CD4-positive, alpha-beta memory T cell (primary cell): ENCODE measurements around the gene NDUFB10. TPM values are rescaled to one million over a fixed set of nuclear protein-coding genes. Genes with fewer than 3 reads are reported as not detected.

Experiments
- CTCF ChIA-PET: fragments of 350-600 bp; sonication (Branson Sonifier 250); formaldehyde crosslinking; loops from one replicate; lab custom pipeline; 2021; ENCODE audit warnings: inconsistent platforms; ENCODE audit not compliant: partially characterized antibody; lab: Charles Lee
- POLR2A ChIA-PET: fragments of 350-600 bp; sonication (Branson Sonifier 250); formaldehyde crosslinking; loops from one replicate; lab custom pipeline; 2021; ENCODE audit not compliant: partially characterized antibody; lab: Charles Lee
- DNase-seq, 5 donors: peaks; one replicate each; pipeline versions ENCODE4 v3.0.0 to v3.0.0-alpha.2; 2020 to 2022; ENCODE audit warnings: mixed read lengths in 1 of 5
- H3K27ac ChIP-seq: one replicate; pipeline ENCODE4 v1.7.0; 2013; ENCODE audit warnings: low read depth, low read length
- H3K27me3 ChIP-seq: 2 replicates; pipeline ENCODE4 v1.7.0; 2013; ENCODE audit warnings: mild to moderate bottlenecking, low read length, moderate library complexity; ENCODE audit not compliant: insufficient read depth
- H3K36me3 ChIP-seq: 2 replicates; pipeline ENCODE4 v1.7.0; 2013; ENCODE audit warnings: mild to moderate bottlenecking, low read length, moderate library complexity; ENCODE audit not compliant: insufficient read depth
- H3K4me1 ChIP-seq: 2 replicates; pipeline ENCODE4 v1.7.0; 2013; ENCODE audit warnings: mild to moderate bottlenecking, low read length, moderate library complexity; ENCODE audit not compliant: insufficient read depth
- H3K4me3 ChIP-seq, 2 donors: one replicate each; pipeline ENCODE4 v1.7.0; 2013; ENCODE audit warnings: low read length in 2 of 2, mild to moderate bottlenecking in 1 of 2
- H3K9me3 ChIP-seq, 2 donors: one replicate each; pipeline ENCODE4 v1.7.0; 2013; ENCODE audit warnings: low read length in 2 of 2, control low read depth in 1 of 2; ENCODE audit not compliant: control insufficient read depth in 1 of 2
- H3K27ac Mint-ChIP-seq, 7 donors: one replicate each; pipeline ENCODE4 v1.8.0; 2020 to 2021; ENCODE audit warnings: mixed read lengths in 7 of 7, mild to moderate bottlenecking in 6 of 7, inconsistent platforms in 3 of 7, moderate library complexity in 3 of 7
- H3K27me3 Mint-ChIP-seq, 2 donors: one replicate each; pipeline ENCODE4 v1.8.0; 2020 to 2021; ENCODE audit warnings: mixed read lengths in 2 of 2
- H3K36me3 Mint-ChIP-seq, 2 donors: one replicate each; pipeline ENCODE4 v1.8.0; 2020 to 2021; ENCODE audit warnings: mixed read lengths in 2 of 2, inconsistent platforms in 1 of 2, mild to moderate bottlenecking in 1 of 2
- H3K4me1 Mint-ChIP-seq, 4 donors: one replicate each; pipeline ENCODE4 v1.8.0; 2020 to 2021; ENCODE audit warnings: mixed read lengths in 4 of 4, mild to moderate bottlenecking in 1 of 4
- H3K4me3 Mint-ChIP-seq, 8 donors: one replicate each; pipeline ENCODE4 v1.8.0; 2020 to 2021; ENCODE audit warnings: mixed read lengths in 8 of 8, mild to moderate bottlenecking in 7 of 8, moderate library complexity in 6 of 8, inconsistent platforms in 3 of 8
- H3K9me3 Mint-ChIP-seq, 8 donors: one replicate each; pipeline ENCODE4 v1.8.0; 2020 to 2021; ENCODE audit warnings: mixed read lengths in 8 of 8, mild to moderate bottlenecking in 5 of 8, inconsistent platforms in 3 of 8, moderate library complexity in 1 of 8
- intact Hi-C: fragments of 100-400 bp; cut with micrococcal nuclease; formaldehyde crosslinking; loops from one replicate; pipeline ENCODE4 v1.15.1; 2023
- polyA plus RNA-seq, 2 donors: library from polyadenylated mRNA; unstranded; fragments of 300-500 nt; fragmentation: Illumina TruSeq; gene quantifications; one replicate each; pipeline ENCODE4 v1.2.3, GENCODE V29; 2021
- total RNA-seq, 2 experiments: library from RNA; stranded (reverse); gene quantifications; one replicate each; pipeline ENCODE4 v1.2.3, GENCODE V29; 2021

Gene NDUFB10
- total and polyA plus RNA-seq, 4 experiments from 2014 or later, result 76.5 to 223 (median 146) TPM

DNA sequence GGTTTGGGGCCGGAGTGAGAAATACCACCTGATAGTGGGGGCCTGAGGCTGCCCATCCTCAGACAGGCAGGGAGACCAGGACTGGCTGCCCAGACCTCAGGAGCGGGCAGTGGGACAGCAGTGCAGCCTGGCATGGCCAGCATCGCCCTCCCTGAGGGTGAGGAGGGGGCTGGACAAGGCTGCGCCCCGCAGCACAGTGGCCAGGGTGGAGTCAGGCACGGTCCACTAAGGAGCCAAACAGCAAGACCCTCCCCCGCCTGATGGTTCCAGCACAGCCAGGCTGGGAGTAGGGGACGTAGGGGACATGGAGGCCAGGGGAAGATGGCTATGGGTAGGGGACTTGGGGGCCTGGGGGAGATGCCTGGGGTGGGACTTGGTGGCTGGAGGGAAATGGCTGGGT lies 47.0 kb downstream of the NDUFB10 start:
- H3K36me3 ChIP-seq, result peaks cover 22% of the 10 kb centered on the region
- H3K27me3 ChIP-seq, result no peaks in the 10 kb centered on the region
- no peak overlapping the region for H3K27ac ChIP-seq
- ChIA-PET CTCF (interaction anchor here (4.9 kb wide), 1 partner anchor 134 kb away, joined by 44 read pairs; no protein-coding TSS in a partner anchor), POLR2A (interaction anchor here (3.8 kb wide), 1 partner anchor 13 kb away, joined by 25 read pairs; no protein-coding TSS in a partner anchor)
- Mint-ChIP-seq H3K27ac (peak overlapping the region in 3 of 7 donors; percentile 38 to 57 (median 57)), H3K36me3 (peaks cover 0 to 13% of the 10 kb centered on the region in 2 donors), H3K9me3 (no peaks in the 10 kb centered on the region), H3K27me3 (no peaks in the 10 kb centered on the region), H3K4me3 (peak overlapping the region in 1 of 8 donors; percentile 57), H3K4me1 (peaks cover 23 to 53% (median 34%) of the 10 kb centered on the region in 4 donors)
- peaks cover 51% of the 10 kb centered on the region for H3K4me1 ChIP-seq
- DNase-seq, result no peak
- H3K9me3 ChIP-seq, result no peaks in the 10 kb centered on the region
- no peak overlapping the region for H3K4me3 ChIP-seq
- intact Hi-C loops, result loop anchor here (5.0 kb wide), 1 partner anchor 41 kb away; the partner anchor contains the start of genes NTHL1 and TSC2

- H3K27me3 ChIP-seq, result no peaks in the 10 kb centered on the region
- ChIA-PET CTCF (interaction anchor here (1.7 to 2.0 kb wide), 2 partner anchors 15 to 133 kb away, joined by 6 to 11 read pairs; no protein-coding TSS in a partner anchor), POLR2A (interaction anchor here (0.6 to 3.0 kb wide), 6 partner anchors 16 to 180 kb away, joined by 3 to 29 read pairs (median 11); partner anchors contain the start of genes FAHD1, HAGH, RPS2 and SYNGR3)
- Mint-ChIP-seq H3K36me3 (peaks cover 0 to 10% of the 10 kb centered on the region in 2 donors), H3K4me1 (peaks cover 23 to 53% (median 34%) of the 10 kb centered on the region in 4 donors), H3K4me3 (peak overlapping the region; percentile 70 to 90 (median 85)), H3K9me3 (no peaks in the 10 kb centered on the region), H3K27me3 (no peaks in the 10 kb centered on the region), H3K27ac (peak overlapping the region in 6 of 7 donors; percentile 84 to 93 (median 90))
- no peak overlapping the region for H3K4me3 ChIP-seq
- H3K27ac ChIP-seq, result peak overlapping the region; percentile 89
- no peak for DNase-seq
- H3K4me1 ChIP-seq, result peaks cover 51% of the 10 kb centered on the region
- peaks cover 14% of the 10 kb centered on the region for H3K36me3 ChIP-seq
- intact Hi-C loops, result loop anchor here (5.0 kb wide), 1 partner anchor 40 kb away; the partner anchor contains the start of genes NTHL1 and TSC2
- H3K9me3 ChIP-seq, result no peaks in the 10 kb centered on the region
These were observed 47.9 kb downstream of the NDUFB10 start for GRCh38 chr16:2007081-2007836.

DNA sequence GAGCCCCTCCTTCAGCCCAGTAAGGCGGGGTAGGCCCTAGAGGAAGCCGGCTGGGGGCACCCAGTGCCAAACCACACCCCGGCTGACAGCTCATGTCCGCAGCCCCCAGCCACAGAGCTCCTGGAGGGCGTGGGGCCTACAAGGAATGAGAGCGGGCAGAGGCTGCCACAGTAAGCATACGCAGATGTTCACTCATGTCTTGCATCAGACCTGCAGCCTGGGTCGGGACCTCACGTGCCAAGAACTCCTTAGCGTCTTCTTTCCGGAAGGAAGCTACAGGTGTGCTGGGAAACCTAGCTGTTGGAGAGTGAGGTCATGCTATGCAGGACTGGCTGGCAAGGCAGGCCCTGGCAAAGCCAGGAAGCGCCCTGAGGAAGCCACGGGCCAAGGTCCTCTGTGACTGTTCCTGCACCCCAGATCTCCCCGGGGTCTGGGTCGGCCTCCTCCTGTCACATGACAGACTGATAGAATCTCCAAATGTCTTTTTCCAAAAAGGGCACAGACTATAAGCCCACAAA lies 48.7 kb downstream of the NDUFB10 start:
- DNase-seq, result peak in 1 of 5 donors; percentile 58
- POLR2A ChIA-PET, result interaction anchor here (0.6 to 3.0 kb wide), 8 partner anchors 12 to 181 kb away, joined by 3 to 29 read pairs (median 7); partner anchors contain the start of genes FAHD1, HAGH, RPS2 and SYNGR3
- CTCF ChIA-PET, result interaction anchor here (1.7 to 2.0 kb wide), 2 partner anchors 14 to 132 kb away, joined by 6 to 11 read pairs; no protein-coding TSS in a partner anchor
- peaks cover 51% of the 10 kb centered on the region for H3K4me1 ChIP-seq
- peak overlapping the region; percentile 84 to 93 (median 90) for H3K27ac Mint-ChIP-seq
- peak overlapping the region; percentile 79 to 90 (median 85) for H3K4me3 Mint-ChIP-seq
- H3K4me1 Mint-ChIP-seq, result peaks cover 23 to 53% (median 34%) of the 10 kb centered on the region in 4 donors
- no peaks in the 10 kb centered on the region for H3K9me3 ChIP-seq
- intact Hi-C loops, result loop anchor here (5.0 kb wide), 1 partner anchor 39 kb away; the partner anchor contains the start of genes NTHL1 and TSC2
- no peaks in the 10 kb centered on the region for H3K27me3 ChIP-seq
- peaks cover 5% of the 10 kb centered on the region for H3K36me3 ChIP-seq
- H3K27ac ChIP-seq, result peak overlapping the region; percentile 89
- no peaks in the 10 kb centered on the region for H3K9me3 Mint-ChIP-seq
- H3K4me3 ChIP-seq, result peak overlapping the region; percentile 61 to 72
- H3K36me3 Mint-ChIP-seq, result peaks cover 0 to 7% of the 10 kb centered on the region in 2 donors
- H3K27me3 Mint-ChIP-seq, result no peaks in the 10 kb centered on the region

DNA sequence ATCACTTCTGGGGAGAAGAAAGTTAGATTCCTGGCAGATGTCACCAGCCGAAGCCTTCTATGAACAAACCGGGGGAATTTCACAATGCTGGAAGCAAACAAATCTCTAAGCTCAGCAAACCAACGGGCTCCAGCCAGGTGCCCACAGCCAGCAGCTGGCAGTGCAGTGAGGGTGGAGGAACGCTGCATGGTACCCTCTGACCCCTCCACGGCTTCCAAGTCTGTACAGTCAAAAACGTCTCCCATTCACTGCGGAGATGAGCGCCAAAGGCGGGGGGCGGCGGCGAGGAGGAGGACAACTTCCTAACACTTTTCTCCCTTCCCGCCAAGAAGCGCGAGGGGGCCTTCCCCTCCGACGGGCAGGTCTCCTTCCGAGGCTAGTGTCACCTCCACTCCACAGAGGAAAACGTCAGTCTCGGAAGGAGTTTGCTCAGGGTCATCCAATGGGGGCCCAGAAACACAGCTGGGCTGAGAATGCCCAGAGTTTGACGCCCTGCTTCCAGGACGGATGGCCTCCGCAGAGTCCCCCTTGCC lies 49.4 kb downstream of the NDUFB10 start:
- Mint-ChIP-seq H3K27ac (peak overlapping the region; percentile 83 to 93 (median 89)), H3K36me3 (peaks cover 0 to 7% of the 10 kb centered on the region in 2 donors), H3K4me3 (peak overlapping the region; percentile 79 to 90 (median 85)), H3K9me3 (no peaks in the 10 kb centered on the region), H3K4me1 (peaks cover 23 to 51% (median 34%) of the 10 kb centered on the region in 4 donors), H3K27me3 (no peaks in the 10 kb centered on the region)
- Histone ChIP-seq H3K4me3 (peak overlapping the region; percentile 61 to 72), H3K4me1 (peaks cover 48% of the 10 kb centered on the region), H3K27ac (peak overlapping the region; percentile 89), H3K27me3 (no peaks in the 10 kb centered on the region), H3K9me3 (no peaks in the 10 kb centered on the region), H3K36me3 (no peaks in the 10 kb centered on the region)
- peak in 1 of 5 donors; percentile 24 for DNase-seq
- POLR2A ChIA-PET, result interaction anchor here (0.6 to 3.0 kb wide), 12 partner anchors 13 to 182 kb away, joined by 3 to 29 read pairs (median 4); partner anchors contain the start of genes FAHD1, HAGH, MSRB1 and PKD1
- CTCF ChIA-PET, result interaction anchor here (1.7 to 2.0 kb wide), 2 partner anchors 14 to 131 kb away, joined by 6 to 11 read pairs; no protein-coding TSS in a partner anchor
- intact Hi-C loops, result loop anchor here (1.0 to 5.0 kb wide), 2 partner anchors 16 to 39 kb away; partner anchors contain the start of genes NTHL1 and TSC2

DNA sequence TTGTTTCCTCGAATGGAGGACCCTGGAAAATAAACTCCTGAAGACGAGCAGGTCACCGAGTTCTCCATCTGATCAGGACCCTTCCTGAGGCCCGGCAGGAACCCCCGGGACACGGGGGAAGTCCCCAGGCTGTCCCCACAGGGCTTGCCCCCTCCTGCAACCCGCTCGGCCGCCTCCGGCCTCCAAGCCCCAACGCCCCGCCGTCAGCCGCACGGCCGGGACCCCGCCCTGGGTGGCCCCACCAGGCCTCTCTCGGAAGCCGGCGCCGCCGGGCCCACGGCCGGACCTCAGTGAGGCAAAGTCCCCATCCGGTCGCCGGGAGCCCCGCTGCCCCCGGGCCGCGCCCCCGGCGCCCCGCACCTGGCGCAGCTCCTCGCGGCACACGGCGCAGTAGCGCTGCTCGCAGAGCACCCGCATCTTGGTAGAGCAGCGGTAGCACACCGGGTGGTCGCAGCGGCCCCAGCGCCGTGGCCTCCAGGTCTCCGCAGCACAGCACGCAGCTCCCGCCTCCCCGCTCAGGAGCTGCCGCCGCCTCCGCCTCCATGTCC lies 49.9 kb downstream of the NDUFB10 start:
- intact Hi-C loops, result loop anchor here (1.0 to 5.0 kb wide), 2 partner anchors 17 to 38 kb away; partner anchors contain the start of genes NTHL1 and TSC2
- peaks cover 42% of the 10 kb centered on the region for H3K4me1 ChIP-seq
- CTCF ChIA-PET, result interaction anchor here (1.7 to 2.0 kb wide), 2 partner anchors 13 to 131 kb away, joined by 6 to 11 read pairs; no protein-coding TSS in a partner anchor

More for the DNA sequence above, 49.9 kb downstream of the NDUFB10 start:
- no peaks in the 10 kb centered on the region for H3K27me3 ChIP-seq
- Mint-ChIP-seq H3K27me3 (no peaks in the 10 kb centered on the region), H3K27ac (peak overlapping the region; percentile 83 to 93 (median 89)), H3K36me3 (peaks cover 0 to 7% of the 10 kb centered on the region in 2 donors), H3K4me1 (peaks cover 23 to 45% (median 34%) of the 10 kb centered on the region in 4 donors), H3K9me3 (no peaks in the 10 kb centered on the region), H3K4me3 (peak overlapping the region; percentile 79 to 90 (median 85))
- H3K36me3 ChIP-seq, result no peaks in the 10 kb centered on the region
- POLR2A ChIA-PET, result interaction anchor here (0.6 to 3.0 kb wide), 12 partner anchors 18 to 465 kb away, joined by 3 to 29 read pairs (median 4); partner anchors contain the start of genes MSRB1, PKD1, RPS2 and SYNGR3
- H3K4me3 ChIP-seq, result peak overlapping the region; percentile 61 to 72
- peak overlapping the region; percentile 89 for H3K27ac ChIP-seq
- DNase-seq, result peak in 1 of 5 donors; percentile 18
- no peaks in the 10 kb centered on the region for H3K9me3 ChIP-seq
